GM20000 (cell line): ENCODE measurements around the gene SNHG17.

Source experiments
- DNase-seq: peaks from one replicate; pipeline ENCODE4 v3.0.0; 2012; ENCODE audit warnings: low spot score
- TF ChIP-seq, protein P1 (sequence below): IDR thresholded peaks from 2 replicates; pipeline ENCODE4 v1.5.1; 2012; ENCODE audit warnings: mild to moderate bottlenecking, control low read depth; ENCODE audit errors: extremely low read depth, missing control alignments

SNHG17 gene

DNA sequence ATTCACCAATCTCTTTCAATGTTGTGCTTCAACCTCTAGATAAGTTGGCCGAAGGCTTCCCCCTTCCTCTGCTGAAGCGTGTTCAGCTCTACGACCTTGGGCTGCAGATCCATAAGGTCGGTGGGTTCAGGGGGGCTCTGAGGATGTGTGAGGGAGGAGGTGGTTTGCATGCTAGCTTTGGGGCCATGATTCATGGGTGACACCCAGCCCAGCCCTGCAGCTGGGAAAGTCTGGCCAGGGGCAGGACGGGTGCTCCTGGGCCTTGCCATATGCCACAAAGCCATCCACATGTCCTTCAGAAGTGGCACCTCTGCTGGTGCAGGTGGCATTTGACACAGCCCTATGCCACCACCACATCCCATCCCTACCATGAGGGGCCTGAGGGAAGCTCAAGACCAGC is 61.2 kb downstream of the SNHG17 start:
- TF ChIP-seq, protein P1, sequence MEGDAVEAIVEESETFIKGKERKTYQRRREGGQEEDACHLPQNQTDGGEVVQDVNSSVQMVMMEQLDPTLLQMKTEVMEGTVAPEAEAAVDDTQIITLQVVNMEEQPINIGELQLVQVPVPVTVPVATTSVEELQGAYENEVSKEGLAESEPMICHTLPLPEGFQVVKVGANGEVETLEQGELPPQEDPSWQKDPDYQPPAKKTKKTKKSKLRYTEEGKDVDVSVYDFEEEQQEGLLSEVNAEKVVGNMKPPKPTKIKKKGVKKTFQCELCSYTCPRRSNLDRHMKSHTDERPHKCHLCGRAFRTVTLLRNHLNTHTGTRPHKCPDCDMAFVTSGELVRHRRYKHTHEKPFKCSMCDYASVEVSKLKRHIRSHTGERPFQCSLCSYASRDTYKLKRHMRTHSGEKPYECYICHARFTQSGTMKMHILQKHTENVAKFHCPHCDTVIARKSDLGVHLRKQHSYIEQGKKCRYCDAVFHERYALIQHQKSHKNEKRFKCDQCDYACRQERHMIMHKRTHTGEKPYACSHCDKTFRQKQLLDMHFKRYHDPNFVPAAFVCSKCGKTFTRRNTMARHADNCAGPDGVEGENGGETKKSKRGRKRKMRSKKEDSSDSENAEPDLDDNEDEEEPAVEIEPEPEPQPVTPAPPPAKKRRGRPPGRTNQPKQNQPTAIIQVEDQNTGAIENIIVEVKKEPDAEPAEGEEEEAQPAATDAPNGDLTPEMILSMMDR = no peak
- no peak for DNase-seq

DNA sequence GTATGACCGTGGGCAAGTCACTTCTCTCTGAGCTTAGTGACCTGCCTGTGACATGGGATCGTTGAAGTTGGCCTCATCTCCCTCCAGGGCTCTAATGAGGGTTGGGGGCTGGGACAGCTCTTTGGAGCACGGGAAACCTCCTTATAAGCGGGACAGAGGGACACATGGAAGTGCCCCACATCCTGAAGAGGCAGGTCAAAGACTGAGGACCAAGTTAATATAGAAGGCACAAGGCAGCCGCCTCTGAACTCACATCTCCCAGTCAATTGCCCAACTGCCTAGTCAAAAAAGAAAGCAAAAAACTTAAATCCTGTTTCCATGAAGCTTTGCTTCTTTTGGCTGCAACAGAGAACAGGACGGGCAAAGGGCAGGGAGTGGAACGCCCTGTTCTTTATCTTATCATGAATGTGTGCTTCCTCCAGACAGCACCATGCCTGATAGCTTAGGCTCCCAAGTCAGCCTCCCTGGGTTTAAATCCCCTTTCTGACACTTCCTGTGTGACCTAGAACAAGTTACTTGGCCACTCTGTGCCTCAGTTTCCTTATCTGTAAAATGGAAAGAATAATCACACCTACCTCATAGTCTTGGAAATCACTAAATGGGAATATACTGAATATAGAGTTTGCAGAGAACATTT is 61.8 kb downstream of the SNHG17 start:
- TF ChIP-seq, protein P1 = no peak
- DNase-seq = no peak

DNA sequence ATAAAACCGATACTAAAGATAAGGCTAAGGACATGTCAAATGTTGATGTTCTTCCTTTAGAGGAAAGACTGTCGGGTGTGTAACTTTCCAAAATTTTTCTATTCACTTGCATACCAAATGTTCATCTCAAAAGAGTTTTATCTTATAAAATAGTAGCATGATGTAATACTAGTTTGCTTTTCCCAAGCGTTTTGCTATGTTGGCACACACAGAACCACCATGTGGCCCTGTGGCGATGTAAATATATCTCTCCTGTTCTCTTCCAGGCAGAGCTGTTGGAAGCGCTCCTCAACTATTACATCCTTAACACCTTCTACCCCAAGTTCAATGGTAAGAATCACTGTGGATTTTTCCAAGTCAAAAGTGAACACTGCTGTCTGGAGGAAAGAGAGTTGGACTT is 62.3 kb downstream of the SNHG17 start:
- no peak for DNase-seq
- TF ChIP-seq, protein P1 = no peak
